Measurements from ENCODE around the gene CAMK1D.

CAMK1D gene

DNA sequence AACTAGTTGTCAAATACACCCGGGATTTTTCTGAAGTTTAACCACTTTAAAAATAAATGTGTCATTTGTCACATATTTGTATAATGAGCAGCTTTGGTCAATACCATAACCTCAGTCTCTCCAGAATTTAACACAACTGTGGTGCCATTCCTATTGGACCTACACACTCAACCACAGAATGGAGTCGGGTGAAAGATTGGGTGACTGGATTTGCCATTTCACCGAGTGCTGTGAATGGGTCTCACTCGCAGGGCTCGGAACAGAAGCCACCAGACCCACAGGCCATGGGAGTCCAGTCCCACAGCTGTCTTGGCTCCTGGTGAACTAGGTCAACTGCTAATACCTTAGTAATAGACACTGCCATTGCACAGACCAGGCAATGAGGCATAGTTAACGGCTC, 353.8 kb downstream of the CAMK1D start:
- TF ChIP-seq CTCF (conservative IDR thresholded peaks at IDR 0.05; ENCODE audit: low read depth, low read length): no peak
- no peak for DNase-seq (ENCODE audit: low read depth)
- H3K4me3 ChIP-seq (ENCODE audit: low read length): no peak overlapping the region

- DNase-seq (ENCODE audit: low read depth): no peak
- TF ChIP-seq CTCF (conservative IDR thresholded peaks at IDR 0.05; ENCODE audit: low read depth, low read length): no peak
- H3K4me3 ChIP-seq (ENCODE audit: low read length): no peak overlapping the region
Observed at GRCh38 chr10:12703813-12704212, 354.5 kb downstream of the CAMK1D start.

DNA sequence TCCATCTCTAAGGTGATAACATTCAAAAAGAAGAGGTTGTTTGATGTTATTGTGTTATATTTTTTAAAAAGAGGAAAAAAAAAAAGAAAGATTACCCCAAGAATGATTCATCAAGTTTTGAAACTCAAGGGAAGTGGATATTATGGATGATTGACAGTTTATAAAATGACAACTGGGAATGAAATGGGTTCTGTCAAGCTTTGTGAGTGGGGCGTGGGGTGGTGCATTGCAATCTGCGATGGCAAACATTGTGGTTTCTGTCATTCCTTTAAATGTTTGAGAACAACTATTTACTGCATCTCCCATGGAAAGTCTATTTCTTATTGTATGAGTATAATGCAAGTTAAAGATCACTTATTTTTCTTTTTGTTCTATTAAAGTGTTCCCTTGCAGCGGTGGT, 355.1 kb downstream of the CAMK1D start:
- no peak for TF ChIP-seq CTCF (conservative IDR thresholded peaks at IDR 0.05; ENCODE audit: low read depth, low read length)
- DNase-seq (ENCODE audit: low read depth): no peak
- H3K4me3 ChIP-seq (ENCODE audit: low read length): no peak overlapping the region

- no peak for TF ChIP-seq CTCF (conservative IDR thresholded peaks at IDR 0.05; ENCODE audit: low read depth, low read length)
- DNase-seq (ENCODE audit: low read depth): no peak
- no peak overlapping the region for H3K4me3 ChIP-seq (ENCODE audit: low read length)
Observed at GRCh38 chr10:12705943-12706342, 356.6 kb downstream of the CAMK1D start.

- TF ChIP-seq CTCF (conservative IDR thresholded peaks at IDR 0.05; ENCODE audit: low read depth, low read length): peak; percentile 59
- no peak for DNase-seq (ENCODE audit: low read depth)
- no peak overlapping the region for H3K4me3 ChIP-seq (ENCODE audit: low read length)
Observed at GRCh38 chr10:12707461-12708185, 358.3 kb downstream of the CAMK1D start.

GRCh38 chr10:12709000-12709401, 359.7 kb downstream of the CAMK1D start:
- no peak for DNase-seq (ENCODE audit: low read depth)
- TF ChIP-seq CTCF (conservative IDR thresholded peaks at IDR 0.05; ENCODE audit: low read depth, low read length): no peak
- H3K4me3 ChIP-seq (ENCODE audit: low read length): no peak overlapping the region

GRCh38 chr10:12709521-12709963, 360.2 kb downstream of the CAMK1D start:
- no peak overlapping the region for H3K4me3 ChIP-seq (ENCODE audit: low read length)
- DNase-seq (ENCODE audit: low read depth): no peak
- TF ChIP-seq CTCF (conservative IDR thresholded peaks at IDR 0.05; ENCODE audit: low read depth, low read length): no peak
